ENCODE measurements around the gene NPAS4.
"Not testable (repeated sequence)": the region's sequence is repeated elsewhere in the genome, so short reads cannot be mapped to it uniquely, and the experiment has no call there.

Gene NPAS4

GRCh38 chr11:66438504-66439466 lies 17.9 kb downstream of the NPAS4 start, which contains the start of gene MRPL11:
Gene MRPL11 (minus strand): TSS chr11:66438848. CDS start chr11:66438754, 94 bp downstream.
- H3K79me2 ChIP-seq (ENCODE audit: low read length), result peaks cover 9% of the 10 kb centered on the region
- H3K27me3 ChIP-seq (ENCODE audit: low read depth, low read length), result no peaks in the 10 kb centered on the region; the same call in 1 of the 2 replicates
- H3K4me1 ChIP-seq (ENCODE audit: low read length), result peaks cover 5% of the 10 kb centered on the region
- H3K4me3 ChIP-seq (ENCODE audit: low read length), result peak within 1 kb of the TSS; percentile 83
- peak within 1 kb of the TSS; percentile 65 for H3K9ac ChIP-seq (ENCODE audit: low read length)
- peaks cover 18% of the 10 kb centered on the region for H3K36me3 ChIP-seq (replicated peaks; ENCODE audit: low read depth, low read length)
- peak within 1 kb of the TSS; percentile 71 for H3K4me2 ChIP-seq (ENCODE audit: low read length)
- peak within 1 kb of the TSS; percentile 78 for H2AFZ ChIP-seq (ENCODE audit: low read depth, low read length)
- no peaks in the 10 kb centered on the region for H3K9me3 ChIP-seq (ENCODE audit: insufficient read depth, low read length)
- H3K27ac ChIP-seq (ENCODE audit: low read length), result peak within 1 kb of the TSS; percentile 66
- TF ChIP-seq, protein P1, sequence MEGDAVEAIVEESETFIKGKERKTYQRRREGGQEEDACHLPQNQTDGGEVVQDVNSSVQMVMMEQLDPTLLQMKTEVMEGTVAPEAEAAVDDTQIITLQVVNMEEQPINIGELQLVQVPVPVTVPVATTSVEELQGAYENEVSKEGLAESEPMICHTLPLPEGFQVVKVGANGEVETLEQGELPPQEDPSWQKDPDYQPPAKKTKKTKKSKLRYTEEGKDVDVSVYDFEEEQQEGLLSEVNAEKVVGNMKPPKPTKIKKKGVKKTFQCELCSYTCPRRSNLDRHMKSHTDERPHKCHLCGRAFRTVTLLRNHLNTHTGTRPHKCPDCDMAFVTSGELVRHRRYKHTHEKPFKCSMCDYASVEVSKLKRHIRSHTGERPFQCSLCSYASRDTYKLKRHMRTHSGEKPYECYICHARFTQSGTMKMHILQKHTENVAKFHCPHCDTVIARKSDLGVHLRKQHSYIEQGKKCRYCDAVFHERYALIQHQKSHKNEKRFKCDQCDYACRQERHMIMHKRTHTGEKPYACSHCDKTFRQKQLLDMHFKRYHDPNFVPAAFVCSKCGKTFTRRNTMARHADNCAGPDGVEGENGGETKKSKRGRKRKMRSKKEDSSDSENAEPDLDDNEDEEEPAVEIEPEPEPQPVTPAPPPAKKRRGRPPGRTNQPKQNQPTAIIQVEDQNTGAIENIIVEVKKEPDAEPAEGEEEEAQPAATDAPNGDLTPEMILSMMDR (IDR thresholded peaks at IDR 0.05; ENCODE audit: low read depth, low read length), result peak; percentile 84
- no peak for TF ChIP-seq EZH2phosphoT487 (IDR thresholded peaks at IDR 0.05; ENCODE audit: low read depth)
- H4K20me1 ChIP-seq (ENCODE audit: insufficient read depth, low read length), result no peaks in the 10 kb centered on the region

DNA sequence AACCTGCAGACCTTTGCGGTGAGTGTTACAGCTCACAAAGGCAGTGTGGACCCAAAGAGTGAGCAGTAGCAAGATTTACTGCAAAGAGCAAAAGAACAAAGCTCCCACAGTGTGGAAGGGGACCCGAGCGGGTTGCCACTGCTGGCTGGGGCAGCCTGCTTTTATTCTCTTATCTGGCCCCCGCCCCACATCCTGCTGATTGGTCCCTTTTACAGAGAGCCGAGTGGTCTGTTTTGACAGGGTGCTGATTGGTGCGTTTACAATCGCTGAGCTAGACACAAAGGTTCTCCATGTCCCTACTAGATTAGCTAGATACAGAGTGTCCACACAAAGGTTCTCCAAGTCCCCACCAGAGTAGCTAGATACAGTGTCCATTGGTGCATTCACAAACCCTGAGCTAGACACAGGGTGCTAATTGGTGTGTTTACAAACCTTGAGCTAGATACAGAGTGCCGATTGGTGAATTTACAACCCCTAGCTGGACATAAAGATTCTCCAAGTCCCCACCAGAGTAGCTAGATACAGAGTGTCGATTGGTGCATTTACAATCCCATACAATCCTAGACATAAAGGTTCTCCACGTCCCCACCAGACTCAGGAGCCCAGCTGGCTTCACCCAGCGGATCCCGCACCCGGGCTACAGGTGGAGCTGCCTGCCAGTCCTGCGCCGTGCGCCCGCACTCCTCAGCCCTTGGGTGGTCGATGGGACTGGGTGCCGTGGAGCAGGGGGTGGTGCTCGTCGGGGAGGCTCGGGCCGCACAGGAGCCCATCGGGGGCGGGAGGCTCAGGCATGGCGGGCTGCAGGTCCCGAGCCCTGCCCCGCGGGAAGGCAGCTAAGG lies 19.5 kb downstream of the NPAS4 start:
- not testable (repeated sequence) for H3K4me2 ChIP-seq (ENCODE audit: low read length); H3K4me1 ChIP-seq (ENCODE audit: low read length); H3K27me3 ChIP-seq (ENCODE audit: low read depth, low read length); H3K9ac ChIP-seq (ENCODE audit: low read length); H3K4me3 ChIP-seq (ENCODE audit: low read length); H3K9me3 ChIP-seq (ENCODE audit: insufficient read depth, low read length); H2AFZ ChIP-seq (ENCODE audit: low read depth, low read length); H3K79me2 ChIP-seq (ENCODE audit: low read length); H3K27ac ChIP-seq (ENCODE audit: low read length); H4K20me1 ChIP-seq (ENCODE audit: insufficient read depth, low read length)
- peaks cover 11% of the 10 kb centered on the region for H3K36me3 ChIP-seq (replicated peaks; ENCODE audit: low read depth, low read length)

DNA sequence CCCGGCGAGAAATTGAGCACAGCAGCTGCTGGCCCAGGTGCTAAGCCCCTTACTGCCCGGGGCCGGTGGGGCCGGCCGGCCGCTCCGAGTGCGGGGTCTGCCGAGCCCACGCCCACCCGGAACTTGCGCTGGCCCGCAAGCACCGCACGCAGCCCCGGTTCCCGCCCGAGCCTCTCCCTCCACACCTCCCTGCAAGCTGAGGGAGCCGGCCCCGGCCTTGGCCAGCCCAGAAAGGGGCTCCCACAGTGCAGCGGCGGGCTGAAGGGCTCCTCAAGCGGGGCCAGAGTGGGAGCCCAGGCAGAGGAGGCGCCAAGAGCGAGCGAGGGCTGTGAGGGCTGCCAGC lies 20.1 kb downstream of the NPAS4 start:
- H3K4me1 ChIP-seq (ENCODE audit: low read length); H3K9me3 ChIP-seq (ENCODE audit: insufficient read depth, low read length); H4K20me1 ChIP-seq (ENCODE audit: insufficient read depth, low read length); H3K27me3 ChIP-seq (ENCODE audit: low read depth, low read length); H3K27ac ChIP-seq (ENCODE audit: low read length); H3K4me2 ChIP-seq (ENCODE audit: low read length); H3K4me3 ChIP-seq (ENCODE audit: low read length); H3K79me2 ChIP-seq (ENCODE audit: low read length); H3K9ac ChIP-seq (ENCODE audit: low read length); H2AFZ ChIP-seq (ENCODE audit: low read depth, low read length): not testable (repeated sequence)
- H3K36me3 ChIP-seq (replicated peaks; ENCODE audit: low read depth, low read length), result peaks cover 11% of the 10 kb centered on the region

GRCh38 chr11:66443602-66444001 lies 22.8 kb downstream of the NPAS4 start:
- Histone ChIP-seq H3K27ac (ENCODE audit: low read length) (no peak overlapping the region), H3K4me2 (ENCODE audit: low read length) (no peak overlapping the region), H3K27me3 (ENCODE audit: low read depth, low read length) (no peaks in the 10 kb centered on the region; the same call in 1 of the 2 replicates), H3K9me3 (ENCODE audit: insufficient read depth, low read length) (no peaks in the 10 kb centered on the region), H3K4me3 (ENCODE audit: low read length) (no peak overlapping the region), H4K20me1 (ENCODE audit: insufficient read depth, low read length) (no peaks in the 10 kb centered on the region), H3K79me2 (ENCODE audit: low read length) (no peaks in the 10 kb centered on the region), H2AFZ (ENCODE audit: low read depth, low read length) (no peak overlapping the region), H3K36me3 (replicated peaks; ENCODE audit: low read depth, low read length) (no peaks in the 10 kb centered on the region), H3K9ac (ENCODE audit: low read length) (no peak overlapping the region), H3K4me1 (ENCODE audit: low read length) (no peaks in the 10 kb centered on the region)
- TF ChIP-seq, protein P1 (IDR thresholded peaks at IDR 0.05; ENCODE audit: low read depth, low read length), result no peak
- TF ChIP-seq EZH2phosphoT487 (IDR thresholded peaks at IDR 0.05; ENCODE audit: low read depth), result no peak

Measured in OCI-LY3 (cell line).